ENCODE measurements around the gene CHD3. TPM values are rescaled to one million over a fixed set of nuclear protein-coding genes. Genes with fewer than 3 reads are reported as not detected.

CHD3 gene
- total RNA-seq, 4 donors from 2014 or later = 78.9 to 117 (median 91.4) TPM

DNA sequence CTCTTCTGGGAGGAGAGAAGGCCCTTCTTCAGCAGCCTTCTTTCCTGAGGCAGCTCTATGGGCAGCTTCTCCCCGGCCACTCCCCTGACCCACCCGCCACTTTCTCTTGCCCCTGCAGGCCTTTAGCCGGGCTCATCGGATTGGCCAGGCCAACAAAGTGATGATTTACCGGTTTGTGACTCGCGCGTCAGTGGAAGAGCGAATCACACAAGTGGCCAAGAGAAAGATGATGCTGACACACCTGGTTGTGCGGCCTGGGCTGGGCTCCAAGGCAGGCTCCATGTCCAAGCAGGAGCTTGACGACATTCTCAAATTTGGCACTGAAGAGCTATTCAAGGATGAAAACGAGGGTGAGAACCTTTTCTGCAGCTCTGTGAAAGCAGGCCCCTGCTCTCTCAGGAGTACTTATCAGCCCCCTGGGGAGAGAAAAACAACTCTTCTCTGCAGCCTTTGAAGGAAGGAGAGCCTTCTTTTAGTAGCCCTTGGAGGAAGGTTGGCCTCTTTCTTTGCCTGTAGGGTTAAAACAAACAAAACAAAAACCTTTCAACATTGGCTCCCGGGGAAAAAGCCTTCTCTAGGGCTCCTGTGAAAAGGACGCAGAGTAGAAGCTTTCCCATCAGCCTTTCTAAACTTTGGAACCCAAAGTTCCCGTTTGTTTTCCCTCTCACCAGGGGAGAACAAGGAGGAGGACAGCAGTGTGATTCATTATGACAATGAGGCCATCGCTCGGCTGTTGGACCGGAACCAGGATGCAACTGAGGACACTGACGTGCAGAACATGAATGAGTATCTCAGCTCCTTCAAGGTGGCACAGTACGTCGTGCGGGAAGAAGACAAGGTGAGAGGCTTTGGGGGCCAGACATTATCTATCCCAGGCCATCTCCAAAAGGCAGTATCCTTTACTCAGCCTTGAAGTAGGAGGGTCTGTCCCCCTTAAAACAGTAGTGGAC, 14.8 kb downstream of the CHD3 start:
- peak; percentile 88 to 93 for DNase-seq
- Histone ChIP-seq H3K36me3 (peaks cover 69 to 70% of the 10 kb centered on the region in 2 donors), H3K27me3 (no peaks in the 10 kb centered on the region), H3K4me3 (replicated peaks in 1 of 3) (no peak overlapping the region), H3K9me3 (no peaks in the 10 kb centered on the region), H3K4me1 (peaks cover 8 to 10% of the 10 kb centered on the region in 2 donors), H3K27ac (peak overlapping the region; percentile 21 to 69 (median 42))
- intact Hi-C loops (cut with DNase I) = no loop called here
- 29 to 52% methylated on average over 21 to 22 of the region's 22 CpGs for WGBS, 2 donors
- TF ChIP-seq, protein P1, sequence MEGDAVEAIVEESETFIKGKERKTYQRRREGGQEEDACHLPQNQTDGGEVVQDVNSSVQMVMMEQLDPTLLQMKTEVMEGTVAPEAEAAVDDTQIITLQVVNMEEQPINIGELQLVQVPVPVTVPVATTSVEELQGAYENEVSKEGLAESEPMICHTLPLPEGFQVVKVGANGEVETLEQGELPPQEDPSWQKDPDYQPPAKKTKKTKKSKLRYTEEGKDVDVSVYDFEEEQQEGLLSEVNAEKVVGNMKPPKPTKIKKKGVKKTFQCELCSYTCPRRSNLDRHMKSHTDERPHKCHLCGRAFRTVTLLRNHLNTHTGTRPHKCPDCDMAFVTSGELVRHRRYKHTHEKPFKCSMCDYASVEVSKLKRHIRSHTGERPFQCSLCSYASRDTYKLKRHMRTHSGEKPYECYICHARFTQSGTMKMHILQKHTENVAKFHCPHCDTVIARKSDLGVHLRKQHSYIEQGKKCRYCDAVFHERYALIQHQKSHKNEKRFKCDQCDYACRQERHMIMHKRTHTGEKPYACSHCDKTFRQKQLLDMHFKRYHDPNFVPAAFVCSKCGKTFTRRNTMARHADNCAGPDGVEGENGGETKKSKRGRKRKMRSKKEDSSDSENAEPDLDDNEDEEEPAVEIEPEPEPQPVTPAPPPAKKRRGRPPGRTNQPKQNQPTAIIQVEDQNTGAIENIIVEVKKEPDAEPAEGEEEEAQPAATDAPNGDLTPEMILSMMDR (IDR thresholded peaks at IDR 0.05) = no peak
- no peak for TF ChIP-seq POLR2A (IDR thresholded peaks at IDR 0.05)

DNA sequence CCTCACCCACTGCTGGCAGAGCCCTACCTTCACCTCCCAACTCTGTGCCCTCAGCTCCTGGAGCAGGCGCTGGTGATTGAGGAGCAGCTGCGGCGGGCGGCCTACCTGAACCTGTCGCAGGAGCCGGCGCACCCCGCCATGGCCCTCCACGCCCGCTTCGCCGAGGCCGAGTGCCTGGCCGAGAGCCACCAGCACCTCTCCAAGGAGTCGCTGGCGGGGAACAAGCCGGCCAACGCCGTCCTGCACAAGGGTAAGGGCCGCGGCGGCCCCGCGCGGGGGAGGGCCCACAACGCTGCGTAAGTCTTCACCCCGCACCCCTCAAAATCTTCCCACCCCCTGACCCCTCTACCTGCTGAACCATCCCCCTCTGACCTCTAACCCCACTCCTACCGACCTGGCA, 20.5 kb downstream of the CHD3 start:
- intact Hi-C loops (cut with DNase I) = no loop called here
- no peak for TF ChIP-seq POLR2A (IDR thresholded peaks at IDR 0.05)
- TF ChIP-seq, protein P1 (IDR thresholded peaks at IDR 0.05) = no peak
- 95% methylated on average over 23 to 29 of the region's 29 CpGs for WGBS, 2 donors
- Histone ChIP-seq H3K9me3 (no peaks in the 10 kb centered on the region), H3K4me1 (peaks cover 0 to 3% of the 10 kb centered on the region in 2 donors), H3K4me3 (replicated peaks in 1 of 3) (no peak overlapping the region), H3K27ac (no peak overlapping the region), H3K27me3 (no peaks in the 10 kb centered on the region), H3K36me3 (peaks cover 52 to 64% of the 10 kb centered on the region in 2 donors)
- DNase-seq = no peak

DNA sequence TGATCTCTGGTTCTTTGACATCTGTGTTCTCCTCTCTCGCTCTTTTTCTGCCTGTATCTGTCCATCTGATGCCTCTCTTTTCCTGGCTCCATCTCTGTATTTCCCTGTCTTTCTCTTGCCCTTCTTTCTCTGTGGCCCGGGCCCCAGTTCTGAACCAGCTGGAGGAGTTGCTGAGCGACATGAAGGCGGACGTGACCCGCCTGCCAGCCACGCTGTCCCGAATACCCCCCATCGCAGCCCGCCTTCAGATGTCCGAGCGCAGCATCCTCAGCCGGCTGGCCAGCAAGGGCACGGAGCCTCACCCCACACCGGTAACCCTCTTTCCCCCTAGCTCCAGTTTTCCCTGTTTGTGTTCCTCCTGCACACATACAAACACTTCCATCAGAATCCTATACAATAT, 21.7 kb downstream of the CHD3 start:
- Histone ChIP-seq H3K4me1 (peaks cover 3 to 6% of the 10 kb centered on the region in 2 donors), H3K27ac (no peak overlapping the region), H3K9me3 (no peaks in the 10 kb centered on the region), H3K27me3 (no peaks in the 10 kb centered on the region), H3K36me3 (peaks cover 51 to 57% of the 10 kb centered on the region in 2 donors), H3K4me3 (replicated peaks in 1 of 3) (no peak overlapping the region)
- DNase-seq = no peak
- WGBS, 2 donors = 96% methylated on average over 15 of the region's 15 CpGs
- no peak for TF ChIP-seq POLR2A (IDR thresholded peaks at IDR 0.05)
- TF ChIP-seq, protein P1 (IDR thresholded peaks at IDR 0.05) = no peak
- intact Hi-C loops (cut with DNase I) = loop anchor here (5.0 kb wide), 1 partner anchor 82 kb away; no protein-coding TSS in a partner anchor

DNA sequence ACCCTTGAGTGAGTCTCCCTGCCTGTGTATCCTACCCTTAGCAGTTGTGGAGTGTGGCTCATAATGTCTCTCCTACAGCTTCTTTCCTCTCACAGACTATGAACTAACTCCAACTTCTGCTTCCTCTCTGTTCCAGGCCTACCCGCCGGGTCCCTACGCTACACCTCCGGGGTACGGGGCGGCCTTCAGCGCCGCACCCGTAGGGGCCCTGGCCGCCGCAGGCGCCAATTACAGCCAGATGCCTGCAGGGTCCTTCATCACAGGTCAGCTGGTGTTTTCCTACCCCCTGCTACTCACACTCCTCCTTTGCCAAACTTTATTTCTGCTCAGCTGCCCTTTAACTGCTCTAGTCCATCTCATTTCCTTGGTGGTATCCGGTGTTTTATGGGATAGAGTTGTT, 22.1 kb downstream of the CHD3 start:
- whole genome bisulfite sequencing, 2 donors = 96 to 98% methylated on average over 13 of the region's 13 CpGs

More for the DNA sequence above, 22.1 kb downstream of the CHD3 start:
- no peak for DNase-seq
- intact Hi-C loops (cut with DNase I) = loop anchor here (5.0 kb wide), 1 partner anchor 82 kb away; no protein-coding TSS in a partner anchor
- Histone ChIP-seq H3K4me1 (peaks cover 3 to 7% of the 10 kb centered on the region in 2 donors), H3K27me3 (no peaks in the 10 kb centered on the region), H3K27ac (no peak overlapping the region), H3K36me3 (peaks cover 49 to 54% of the 10 kb centered on the region in 2 donors), H3K4me3 (replicated peaks in 1 of 3) (no peak overlapping the region), H3K9me3 (no peaks in the 10 kb centered on the region)
- TF ChIP-seq POLR2A (IDR thresholded peaks at IDR 0.05) = no peak
- TF ChIP-seq, protein P1 (IDR thresholded peaks at IDR 0.05) = no peak

Data from thyroid gland (tissue), 4 donors.